HEK293 (cell line): Measurements from ENCODE around the gene DOCK7.

Experiments
- CTCF ChIA-PET: fragments of 350-600 bp; formaldehyde crosslinking; extraction: SDS; loops from one replicate; lab custom pipeline; 2021; ENCODE audit warnings: antibody characterized with exemption; lab: Yijun Ruan, JAX
- POLR2A ChIA-PET: fragments of 300-600 bp; formaldehyde crosslinking; extraction: SDS; loops from one replicate; lab custom pipeline; 2020; ENCODE audit warnings: antibody characterized with exemption, inconsistent platforms; lab: Yijun Ruan, JAX
- H3K27ac ChIP-seq: fragments of 200-500 bp; sonication (Bioruptor generic); 2 replicates; pipeline ENCODE4 v1.5.1; 2014; ENCODE audit warnings: low read depth, low read length, control low read depth, inconsistent platforms; ENCODE audit errors: extremely low read depth
- H3K36me3 ChIP-seq, 2 experiments: fragments of 200-500 bp in 1 of 2; sonication (Bioruptor generic) in 1 of 2; 1 replicate in 1 of 2; 2 replicates in 1 of 2; pipeline ENCODE4 v1.5.1; 2014 to 2017; ENCODE audit warnings: inconsistent platforms in 2 of 2, low read length in 2 of 2; ENCODE audit not compliant: control insufficient read depth in 2 of 2, insufficient read depth in 1 of 2
- H3K4me1 ChIP-seq: fragments of 200-500 bp; sonication (Bioruptor generic); 2 replicates; pipeline ENCODE4 v1.5.1; 2014; ENCODE audit warnings: mild to moderate bottlenecking, low read length, inconsistent platforms; ENCODE audit not compliant: control insufficient read depth, insufficient read depth
- H3K4me3 ChIP-seq: 2 replicates; pipeline ENCODE4 v1.5.1; 2011; ENCODE audit warnings: low read depth, mild to moderate bottlenecking, control low read depth, low read length, moderate library complexity
- H3K9me3 ChIP-seq: fragments of 200-500 bp; sonication (Bioruptor generic); 2 replicates; pipeline ENCODE4 v1.5.1; 2014; ENCODE audit warnings: low read depth, low read length, inconsistent platforms; ENCODE audit not compliant: control insufficient read depth, insufficient read depth
- GLIS1 ChIP-seq: fragments of 450-650 bp; formaldehyde crosslinking; IDR thresholded peaks from 2 replicates; pipeline ENCODE4 v1.5.1; 2016; ENCODE audit warnings: missing biosample characterization, missing genetic modification characterization
- KLF10 ChIP-seq: fragments of 450-650 bp; IDR thresholded peaks from 2 replicates; pipeline ENCODE4 v1.5.1; 2018; ENCODE audit warnings: missing biosample characterization, mild to moderate bottlenecking, missing genetic modification characterization
- KLF8 ChIP-seq: fragments of 450-650 bp; formaldehyde crosslinking; IDR thresholded peaks from 2 replicates; pipeline ENCODE4 v1.5.1; 2016; ENCODE audit warnings: missing biosample characterization, missing genetic modification characterization
- MEIS1 ChIP-seq: sonication (generic); formaldehyde crosslinking; IDR thresholded peaks from 2 replicates; pipeline ENCODE4 v1.8.1; 2022; ENCODE audit warnings: missing genetic modification reagents, mild to moderate bottlenecking, borderline replicate concordance
- ZBTB17 ChIP-seq: fragments of 450-650 bp; formaldehyde crosslinking; IDR thresholded peaks from 2 replicates; pipeline ENCODE4 v1.5.1; 2016; ENCODE audit warnings: missing biosample characterization, missing genetic modification characterization
- ZNF114 ChIP-seq: fragments of 450-650 bp; formaldehyde crosslinking; IDR thresholded peaks from 2 replicates; pipeline ENCODE4 v1.5.0; 2017; ENCODE audit warnings: missing biosample characterization, missing genetic modification characterization
- ZNF121 ChIP-seq: fragments of 450-650 bp; formaldehyde crosslinking; IDR thresholded peaks from 2 replicates; pipeline ENCODE4 v1.5.1; 2016; ENCODE audit warnings: missing biosample characterization, missing genetic modification characterization
- ZNF140 ChIP-seq: fragments of 450-650 bp; formaldehyde crosslinking; IDR thresholded peaks from 2 replicates; pipeline ENCODE4 v1.5.1; 2016; ENCODE audit warnings: missing biosample characterization, missing genetic modification characterization
- ZNF175 ChIP-seq: fragments of 450-650 bp; formaldehyde crosslinking; IDR thresholded peaks from 2 replicates; pipeline ENCODE4 v1.5.1; 2016; ENCODE audit warnings: missing biosample characterization, missing genetic modification characterization
- ZNF239 ChIP-seq: fragments of 450-650 bp; formaldehyde crosslinking; IDR thresholded peaks from 2 replicates; pipeline ENCODE4 v1.5.1; 2016; ENCODE audit warnings: missing biosample characterization, missing genetic modification characterization
- ZNF292 ChIP-seq: fragments of 450-650 bp; formaldehyde crosslinking; IDR thresholded peaks from 2 replicates; pipeline ENCODE4 v1.5.1; 2016; ENCODE audit warnings: low read depth, missing biosample characterization, missing genetic modification characterization, borderline replicate concordance
- ZNF350 ChIP-seq: fragments of 450-650 bp; formaldehyde crosslinking; IDR thresholded peaks from 2 replicates; pipeline ENCODE4 v1.5.0; 2017; ENCODE audit warnings: missing biosample characterization, mild to moderate bottlenecking, missing genetic modification characterization
- ZNF473 ChIP-seq: fragments of 450-650 bp; formaldehyde crosslinking; IDR thresholded peaks from 2 replicates; pipeline ENCODE4 v1.5.1; 2017; ENCODE audit warnings: missing biosample characterization, missing genetic modification characterization
- ZNF501 ChIP-seq: fragments of 450-650 bp; formaldehyde crosslinking; IDR thresholded peaks from 2 replicates; pipeline ENCODE4 v1.5.1; 2016; ENCODE audit warnings: missing biosample characterization, missing genetic modification characterization
- ZNF510 ChIP-seq: fragments of 450-650 bp; formaldehyde crosslinking; IDR thresholded peaks from 2 replicates; pipeline ENCODE4 v1.5.1; 2018; ENCODE audit warnings: mild to moderate bottlenecking, missing genetic modification characterization, missing biosample characterization; ENCODE audit not compliant: insufficient replicate concordance
- ZNF521 ChIP-seq: fragments of 450-650 bp; formaldehyde crosslinking; IDR thresholded peaks from 2 replicates; pipeline ENCODE4 v1.5.1; 2017; ENCODE audit warnings: missing biosample characterization, mild to moderate bottlenecking, missing genetic modification characterization
- ZNF624 ChIP-seq: fragments of 450-650 bp; formaldehyde crosslinking; IDR thresholded peaks from 2 replicates; pipeline ENCODE4 v1.5.1; 2017; ENCODE audit warnings: missing biosample characterization, missing genetic modification characterization
- ZNF626 ChIP-seq: fragments of 450-650 bp; sonication (Bioruptor Pico); formaldehyde crosslinking; IDR thresholded peaks from 2 replicates; pipeline ENCODE4 v1.5.1; 2018; ENCODE audit warnings: missing biosample characterization, missing genetic modification characterization, inconsistent platforms
- ZNF654 ChIP-seq: fragments of 450-650 bp; formaldehyde crosslinking; IDR thresholded peaks from 2 replicates; pipeline ENCODE4 v1.5.1; 2016; ENCODE audit warnings: low read depth, missing biosample characterization, missing genetic modification characterization
- ZNF664 ChIP-seq: fragments of 450-650 bp; formaldehyde crosslinking; IDR thresholded peaks from 2 replicates; pipeline ENCODE4 v1.5.1; 2016; ENCODE audit warnings: missing biosample characterization, missing genetic modification characterization
- ZNF670 ChIP-seq: fragments of 450-650 bp; formaldehyde crosslinking; IDR thresholded peaks from 2 replicates; pipeline ENCODE4 v1.5.1; 2016; ENCODE audit warnings: missing biosample characterization, missing genetic modification characterization, low read depth
- ZNF701 ChIP-seq: fragments of 450-650 bp; formaldehyde crosslinking; IDR thresholded peaks from 2 replicates; pipeline ENCODE4 v1.5.1; 2016; ENCODE audit warnings: missing biosample characterization, missing genetic modification characterization
- ZNF843 ChIP-seq: fragments of 450-650 bp; formaldehyde crosslinking; IDR thresholded peaks from 2 replicates; pipeline ENCODE4 v1.5.1; 2016; ENCODE audit warnings: missing biosample characterization, missing genetic modification characterization
- ZSCAN30 ChIP-seq: fragments of 450-650 bp; IDR thresholded peaks from 2 replicates; pipeline ENCODE4 v1.5.1; 2018; ENCODE audit warnings: missing biosample characterization, mild to moderate bottlenecking, missing genetic modification characterization, moderate library complexity
- TF ChIP-seq, protein P1 (sequence below): fragments of 450-650 bp; formaldehyde crosslinking; IDR thresholded peaks from 2 replicates; pipeline ENCODE4 v1.5.1; 2016; ENCODE audit warnings: missing biosample characterization, missing genetic modification characterization
- TF ChIP-seq, protein P2 (sequence below): fragments of 450-650 bp; formaldehyde crosslinking; IDR thresholded peaks from 2 replicates; pipeline ENCODE4 v1.5.1; 2016; ENCODE audit warnings: missing biosample characterization, missing genetic modification characterization, low read depth
- TF ChIP-seq, protein P3 (sequence below): fragments of 450-650 bp; formaldehyde crosslinking; IDR thresholded peaks from 2 replicates; pipeline ENCODE4 v1.5.1; 2016; ENCODE audit warnings: missing biosample characterization, missing genetic modification characterization

The DOCK7 gene

DNA sequence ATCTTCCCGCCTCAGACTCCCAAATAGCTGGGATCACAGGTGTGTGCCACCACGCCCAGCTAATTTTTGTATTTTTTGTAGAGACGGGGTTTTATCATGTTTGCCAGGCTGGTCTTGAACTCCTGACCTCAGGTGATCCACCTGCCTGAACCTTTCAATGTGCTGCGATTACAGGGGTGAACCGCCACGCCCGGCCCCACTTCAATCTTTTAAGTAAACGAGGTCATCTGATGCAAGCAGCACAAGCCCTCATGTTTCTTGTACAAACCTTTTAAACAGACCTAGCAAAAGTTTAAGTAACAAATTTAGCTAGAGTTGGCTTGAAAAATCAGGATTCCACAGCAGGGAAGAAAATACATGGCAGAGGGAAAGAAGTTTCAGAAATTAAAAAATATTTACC, 272.5 kb downstream of the DOCK7 start:
- no peaks in the 10 kb centered on the region for H3K4me1 ChIP-seq
- no peak overlapping the region for H3K4me3 ChIP-seq
- CTCF ChIA-PET = interaction anchor here (0.7 to 3.1 kb wide), 4 partner anchors 9 to 1123 kb away, joined by 3 to 16 read pairs (median 4); no protein-coding TSS in a partner anchor
- no peaks in the 10 kb centered on the region for H3K36me3 ChIP-seq
- H3K27ac ChIP-seq = no peak overlapping the region
- POLR2A ChIA-PET = no interaction called here
- H3K9me3 ChIP-seq = no peaks in the 10 kb centered on the region
- no peak for TF ChIP-seq ZNF292 (tag by site-specific recombination)
- TF ChIP-seq KLF8 (tag by site-specific recombination) = no peak
- no peak for TF ChIP-seq ZNF521
- TF ChIP-seq, protein P1, sequence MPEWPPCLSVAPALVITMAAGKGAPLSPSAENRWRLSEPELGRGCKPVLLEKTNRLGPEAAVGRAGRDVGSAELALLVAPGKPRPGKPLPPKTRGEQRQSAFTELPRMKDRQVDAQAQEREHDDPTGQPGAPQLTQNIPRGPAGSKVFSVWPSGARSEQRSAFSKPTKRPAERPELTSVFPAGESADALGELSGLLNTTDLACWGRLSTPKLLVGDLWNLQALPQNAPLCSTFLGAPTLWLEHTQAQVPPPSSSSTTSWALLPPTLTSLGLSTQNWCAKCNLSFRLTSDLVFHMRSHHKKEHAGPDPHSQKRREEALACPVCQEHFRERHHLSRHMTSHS (tag by site-specific recombination) = no peak
- no peak for TF ChIP-seq ZNF175 (tag by site-specific recombination)
- TF ChIP-seq KLF10 = no peak
- no peak for TF ChIP-seq ZNF121
- TF ChIP-seq, protein P2, sequence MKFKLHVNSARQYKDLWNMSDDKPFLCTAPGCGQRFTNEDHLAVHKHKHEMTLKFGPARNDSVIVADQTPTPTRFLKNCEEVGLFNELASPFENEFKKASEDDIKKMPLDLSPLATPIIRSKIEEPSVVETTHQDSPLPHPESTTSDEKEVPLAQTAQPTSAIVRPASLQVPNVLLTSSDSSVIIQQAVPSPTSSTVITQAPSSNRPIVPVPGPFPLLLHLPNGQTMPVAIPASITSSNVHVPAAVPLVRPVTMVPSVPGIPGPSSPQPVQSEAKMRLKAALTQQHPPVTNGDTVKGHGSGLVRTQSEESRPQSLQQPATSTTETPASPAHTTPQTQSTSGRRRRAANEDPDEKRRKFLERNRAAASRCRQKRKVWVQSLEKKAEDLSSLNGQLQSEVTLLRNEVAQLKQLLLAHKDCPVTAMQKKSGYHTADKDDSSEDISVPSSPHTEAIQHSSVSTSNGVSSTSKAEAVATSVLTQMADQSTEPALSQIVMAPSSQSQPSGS (tag by site-specific recombination) = no peak
- TF ChIP-seq ZNF473 = no peak

DNA sequence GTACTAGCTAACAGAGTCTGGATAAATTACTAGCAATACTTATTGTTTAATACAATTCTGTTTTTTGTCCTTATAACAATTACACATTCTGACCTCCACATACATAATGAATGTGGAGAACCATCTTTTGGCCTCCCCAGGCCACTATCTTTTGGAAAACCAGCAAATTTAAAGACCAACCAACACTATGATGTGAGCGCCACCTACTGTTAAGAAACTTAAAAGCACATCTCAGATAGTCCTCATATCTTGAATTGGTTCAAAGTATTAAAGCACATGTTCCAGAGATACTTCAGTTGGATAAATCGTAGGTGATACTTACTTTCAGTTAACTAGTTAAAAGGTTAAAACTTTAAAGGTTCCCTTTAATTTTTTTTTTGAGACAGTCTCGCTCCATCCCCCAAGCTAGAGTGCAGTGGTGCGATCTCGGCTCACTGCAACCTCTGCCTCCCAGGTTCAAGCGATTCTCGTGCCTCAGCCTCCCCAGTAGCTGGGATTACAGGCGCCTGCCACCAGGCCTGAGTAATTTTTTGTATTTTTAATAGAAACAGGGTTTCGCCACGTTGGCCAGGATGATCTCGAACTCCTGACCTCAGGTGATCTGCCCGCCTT, 280.7 kb downstream of the DOCK7 start:
- ChIA-PET CTCF (interaction anchor here (0.7 to 9.4 kb wide), 16 partner anchors 10 to 1432 kb away, joined by 3 to 91 read pairs (median 4); no protein-coding TSS in a partner anchor), POLR2A (no interaction called here)
- no peaks in the 10 kb centered on the region for H3K4me1 ChIP-seq

DNA sequence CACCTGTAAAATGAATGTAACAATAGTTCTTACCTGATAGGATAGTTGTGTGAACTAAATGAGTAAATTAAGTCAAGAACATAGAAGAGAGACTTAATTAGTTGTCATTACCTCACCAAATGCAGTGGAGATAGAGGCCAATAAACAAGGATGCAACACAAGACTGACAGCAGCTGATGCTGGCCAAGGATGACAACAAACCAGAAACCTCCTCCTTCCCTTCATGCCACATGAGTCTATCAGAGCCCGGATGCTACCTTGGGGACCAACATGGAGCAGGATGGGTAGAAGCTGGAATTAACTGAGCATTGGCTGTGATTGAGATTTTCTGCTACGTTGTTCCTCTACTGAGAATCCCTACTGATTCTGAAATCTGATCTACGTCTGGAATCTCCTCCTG, 281.6 kb downstream of the DOCK7 start:
- no peaks in the 10 kb centered on the region for H3K9me3 ChIP-seq
- H3K4me1 ChIP-seq = no peaks in the 10 kb centered on the region
- ChIA-PET CTCF (interaction anchor here (0.5 to 9.4 kb wide), 15 partner anchors 9 to 324 kb away, joined by 3 to 91 read pairs (median 4); no protein-coding TSS in a partner anchor), POLR2A (no interaction called here)
- no peaks in the 10 kb centered on the region for H3K36me3 ChIP-seq
- no peak overlapping the region for H3K4me3 ChIP-seq
- no peak overlapping the region for H3K27ac ChIP-seq
- TF ChIP-seq ZNF114 (no peak), ZNF701 (tag by site-specific recombination) (no peak), ZNF626 (tag by site-specific recombination) (no peak), GLIS1 (tag by site-specific recombination) (no peak), ZNF510 (no peak), MEIS1 (CRISPR knock-in tag) (no peak), ZNF350 (tag by site-specific recombination) (no peak), ZNF624 (no peak), ZNF140 (tag by site-specific recombination) (no peak), ZBTB17 (tag by site-specific recombination) (no peak), ZNF670 (no peak), ZNF843 (tag by site-specific recombination) (no peak)
- TF ChIP-seq, protein P3, sequence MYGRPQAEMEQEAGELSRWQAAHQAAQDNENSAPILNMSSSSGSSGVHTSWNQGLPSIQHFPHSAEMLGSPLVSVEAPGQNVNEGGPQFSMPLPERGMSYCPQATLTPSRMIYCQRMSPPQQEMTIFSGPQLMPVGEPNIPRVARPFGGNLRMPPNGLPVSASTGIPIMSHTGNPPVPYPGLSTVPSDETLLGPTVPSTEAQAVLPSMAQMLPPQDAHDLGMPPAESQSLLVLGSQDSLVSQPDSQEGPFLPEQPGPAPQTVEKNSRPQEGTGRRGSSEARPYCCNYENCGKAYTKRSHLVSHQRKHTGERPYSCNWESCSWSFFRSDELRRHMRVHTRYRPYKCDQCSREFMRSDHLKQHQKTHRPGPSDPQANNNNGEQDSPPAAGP (tag by site-specific recombination) = no peak

More for the DNA sequence above, 280.7 kb downstream of the DOCK7 start:
- TF ChIP-seq ZNF239 (tag by site-specific recombination) (no peak), ZSCAN30 (0 out of 2 replicates have a peak, but pooled peaks have one; percentile 16), ZNF501 (tag by site-specific recombination) (peak; percentile 37; the same call in 1 of the 2 replicates), ZNF664 (no peak), ZNF654 (tag by site-specific recombination) (peak; percentile 92)
- Histone ChIP-seq H3K27ac (no peak overlapping the region), H3K9me3 (no peaks in the 10 kb centered on the region), H3K36me3 (no peaks in the 10 kb centered on the region), H3K4me3 (no peak overlapping the region)
